Suprapubic skin (tissue), 4 donors: ENCODE data around the gene OVOL2. TPM values are rescaled to one million over a fixed set of nuclear protein-coding genes. Genes with fewer than 3 reads are reported as not detected.

Experiments
- DNase-seq, 2 donors: peaks; one replicate each; pipeline ENCODE4 v3.0.0-alpha.2; 2019; ENCODE audit warnings: low spot score in 2 of 2
- H3K27ac ChIP-seq: fragments of 200-600 bp; sonication (generic); one replicate; pipeline ENCODE4 v1.5.1; 2019
- H3K27me3 ChIP-seq: fragments of 200-600 bp; sonication (generic); one replicate; pipeline ENCODE4 v1.5.1; 2019
- H3K36me3 ChIP-seq: fragments of 200-600 bp; sonication (generic); one replicate; pipeline ENCODE4 v1.5.1; 2019
- H3K4me1 ChIP-seq: fragments of 200-600 bp; sonication (generic); one replicate; pipeline ENCODE4 v1.5.1; 2019
- H3K4me3 ChIP-seq: fragments of 200-600 bp; sonication (generic); one replicate; pipeline ENCODE4 v1.5.1; 2019; ENCODE audit warnings: mild to moderate bottlenecking
- H3K9me3 ChIP-seq: fragments of 200-600 bp; sonication (generic); one replicate; pipeline ENCODE4 v1.5.1; 2019
- CTCF ChIP-seq, 2 donors: fragments of 200-600 bp in 1 of 2; fragments of 450-650 bp in 1 of 2; sonication (generic) in 1 of 2; IDR thresholded peaks; one replicate each; pipeline ENCODE4 v1.5.1; 2016 to 2019; ENCODE audit warnings: antibody characterized with exemption in 2 of 2, mild to moderate bottlenecking in 1 of 2, moderate library complexity in 1 of 2
- EP300 ChIP-seq: sonication (generic); formaldehyde crosslinking; IDR thresholded peaks from one replicate; pipeline ENCODE4 v1.6.1; 2017; ENCODE audit warnings: antibody characterized with exemption
- POLR2A ChIP-seq, 2 donors: fragments of 450-650 bp; IDR thresholded peaks; one replicate each; pipeline ENCODE4 v1.6.1; 2017; ENCODE audit warnings: antibody characterized with exemption in 2 of 2, mild to moderate bottlenecking in 2 of 2, moderate library complexity in 2 of 2
- POLR2AphosphoS5 ChIP-seq, 3 donors: sonication (generic); formaldehyde crosslinking; IDR thresholded peaks; one replicate each; pipeline ENCODE4 v1.6.1; 2017; ENCODE audit warnings: antibody characterized with exemption in 3 of 3
- WGBS: methylation state at CpG from one replicate; pipeline ENCODE4 v1.1.5; 2018; 5-methylcytosine and 5-hydroxymethylcytosine counted together
- total RNA-seq, 4 donors: library from RNA; depleted of rRNA; stranded (reverse); fragments of >200 nt; gene quantifications; one replicate each; pipeline ENCODE4 v1.1.0, GENCODE V29; 2016

OVOL2 gene
- total RNA-seq, 4 donors from 2014 or later = 16.9 to 53.8 (median 24.8) TPM

GRCh38 chr20:18014411-18014810 lies 43.3 kb downstream of the OVOL2 start:
- Histone ChIP-seq H3K9me3 (no peaks in the 10 kb centered on the region), H3K4me1 (no peaks in the 10 kb centered on the region), H3K4me3 (no peak overlapping the region), H3K27ac (no peak overlapping the region), H3K36me3 (no peaks in the 10 kb centered on the region), H3K27me3 (no peaks in the 10 kb centered on the region)
- no peak for DNase-seq
- TF ChIP-seq CTCF (IDR thresholded peaks at IDR 0.05) = no peak
- TF ChIP-seq POLR2AphosphoS5 (IDR thresholded peaks at IDR 0.05) = no peak
- TF ChIP-seq POLR2A (IDR thresholded peaks at IDR 0.05) = no peak
- TF ChIP-seq EP300 = no peak
- WGBS = 86% methylated on average over 6 of the region's 6 CpGs

GRCh38 chr20:18012901-18013300 lies 44.8 kb downstream of the OVOL2 start:
- no peaks in the 10 kb centered on the region for H3K9me3 ChIP-seq
- no peaks in the 10 kb centered on the region for H3K36me3 ChIP-seq
- WGBS = 96% methylated on average over 2 of the region's 2 CpGs
- no peak overlapping the region for H3K4me3 ChIP-seq
- no peak for DNase-seq
- no peaks in the 10 kb centered on the region for H3K4me1 ChIP-seq
- no peaks in the 10 kb centered on the region for H3K27me3 ChIP-seq
- no peak for TF ChIP-seq POLR2AphosphoS5 (IDR thresholded peaks at IDR 0.05)
- no peak for TF ChIP-seq EP300
- no peak for TF ChIP-seq CTCF (IDR thresholded peaks at IDR 0.05)
- no peak for TF ChIP-seq POLR2A (IDR thresholded peaks at IDR 0.05)
- H3K27ac ChIP-seq = no peak overlapping the region

DNA sequence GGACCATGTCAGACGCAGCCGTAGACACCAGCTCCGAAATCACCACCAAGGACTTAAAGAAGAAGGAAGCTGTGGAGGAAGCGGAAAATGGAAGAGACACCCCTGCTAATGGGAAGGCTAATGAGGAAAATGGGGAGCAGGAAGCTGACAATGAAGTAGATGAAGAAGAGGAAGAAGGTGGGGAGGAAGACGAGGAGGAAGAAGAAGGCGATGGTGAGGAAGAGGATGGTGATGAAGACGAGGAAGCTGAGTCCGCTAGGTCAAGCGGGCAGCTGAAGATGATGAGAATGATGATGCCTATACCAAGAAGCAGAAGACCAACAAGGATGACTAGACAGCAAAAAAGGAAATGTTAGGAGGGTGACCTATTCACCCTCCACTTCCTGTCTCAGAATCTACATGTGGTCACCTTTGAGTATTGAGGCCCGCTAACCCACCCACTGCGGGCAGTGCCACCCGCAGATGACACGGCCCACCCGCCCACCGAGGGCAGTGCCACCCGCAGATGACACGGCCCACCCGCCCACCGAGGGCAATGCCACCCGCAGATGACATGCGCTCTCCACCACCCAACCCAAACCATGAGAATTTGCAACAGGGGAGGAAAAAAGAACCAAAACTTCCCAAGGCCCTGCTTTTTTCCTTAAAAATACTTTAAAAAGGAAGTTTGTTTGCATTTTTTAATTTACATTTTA lies 45.6 kb downstream of the OVOL2 start:
- no peaks in the 10 kb centered on the region for H3K9me3 ChIP-seq
- H3K27ac ChIP-seq = no peak overlapping the region
- WGBS = 90% methylated on average over 21 of the region's 21 CpGs
- peaks cover 4% of the 10 kb centered on the region for H3K4me1 ChIP-seq
- no peak overlapping the region for H3K4me3 ChIP-seq
- TF ChIP-seq POLR2A (IDR thresholded peaks at IDR 0.05) (no peak), CTCF (IDR thresholded peaks at IDR 0.05) (no peak), POLR2AphosphoS5 (IDR thresholded peaks at IDR 0.05) (no peak), EP300 (no peak)
- H3K36me3 ChIP-seq = no peaks in the 10 kb centered on the region
- no peak for DNase-seq
- H3K27me3 ChIP-seq = no peaks in the 10 kb centered on the region

- H3K36me3 ChIP-seq = no peaks in the 10 kb centered on the region
- TF ChIP-seq POLR2A (IDR thresholded peaks at IDR 0.05) (no peak), EP300 (no peak), CTCF (IDR thresholded peaks at IDR 0.05) (no peak), POLR2AphosphoS5 (IDR thresholded peaks at IDR 0.05) (no peak)
- H3K4me1 ChIP-seq = peaks cover 4% of the 10 kb centered on the region
- no peak overlapping the region for H3K27ac ChIP-seq
- WGBS = 92% methylated on average over 14 of the region's 14 CpGs
- no peak for DNase-seq
- H3K9me3 ChIP-seq = no peaks in the 10 kb centered on the region
- H3K27me3 ChIP-seq = no peaks in the 10 kb centered on the region
- no peak overlapping the region for H3K4me3 ChIP-seq
Measured at GRCh38 chr20:18011482-18011881, 46.2 kb downstream of the OVOL2 start.

DNA sequence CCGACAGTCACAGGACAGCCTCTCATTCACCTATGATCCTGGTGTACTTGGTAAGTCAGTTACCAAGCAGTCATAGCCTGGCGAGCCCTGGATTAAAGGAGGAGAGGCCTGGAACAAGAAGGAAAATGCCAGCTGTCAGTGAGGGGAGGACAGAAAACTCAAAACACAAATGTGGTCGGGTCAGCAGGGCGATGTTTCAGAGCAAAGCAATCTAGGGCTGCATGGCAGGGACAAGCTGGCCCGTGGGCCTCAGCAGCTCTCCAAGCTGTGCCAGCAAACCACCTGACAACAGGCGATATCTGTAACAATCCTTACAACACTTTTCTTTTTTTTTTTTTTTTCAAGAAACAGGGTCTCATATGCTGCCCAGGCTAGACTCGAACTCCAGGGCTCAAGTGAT lies 48.6 kb downstream of the OVOL2 start:
- no peaks in the 10 kb centered on the region for H3K36me3 ChIP-seq
- no peak for DNase-seq

More for the DNA sequence above, 48.6 kb downstream of the OVOL2 start:
- peaks cover 4% of the 10 kb centered on the region for H3K4me1 ChIP-seq
- no peak overlapping the region for H3K27ac ChIP-seq
- H3K27me3 ChIP-seq = no peaks in the 10 kb centered on the region
- H3K4me3 ChIP-seq = no peak overlapping the region
- no peaks in the 10 kb centered on the region for H3K9me3 ChIP-seq
- no peak for TF ChIP-seq POLR2AphosphoS5 (IDR thresholded peaks at IDR 0.05)
- TF ChIP-seq POLR2A (IDR thresholded peaks at IDR 0.05) = no peak
- TF ChIP-seq CTCF (IDR thresholded peaks at IDR 0.05) = no peak
- TF ChIP-seq EP300 = no peak
- WGBS = 89% methylated on average over 7 of the region's 7 CpGs
